ENCODE data around the gene TMEM270. TPM values are rescaled to one million over a fixed set of nuclear protein-coding genes. Genes with fewer than 3 reads are reported as not detected.

The TMEM270 gene
- total and polyA plus RNA-seq, 2 of the 8 experiments (the other 6 are each of a cell fraction or from before 2014, with no cell fraction given) = 0.26 TPM; not detected in 1

DNA sequence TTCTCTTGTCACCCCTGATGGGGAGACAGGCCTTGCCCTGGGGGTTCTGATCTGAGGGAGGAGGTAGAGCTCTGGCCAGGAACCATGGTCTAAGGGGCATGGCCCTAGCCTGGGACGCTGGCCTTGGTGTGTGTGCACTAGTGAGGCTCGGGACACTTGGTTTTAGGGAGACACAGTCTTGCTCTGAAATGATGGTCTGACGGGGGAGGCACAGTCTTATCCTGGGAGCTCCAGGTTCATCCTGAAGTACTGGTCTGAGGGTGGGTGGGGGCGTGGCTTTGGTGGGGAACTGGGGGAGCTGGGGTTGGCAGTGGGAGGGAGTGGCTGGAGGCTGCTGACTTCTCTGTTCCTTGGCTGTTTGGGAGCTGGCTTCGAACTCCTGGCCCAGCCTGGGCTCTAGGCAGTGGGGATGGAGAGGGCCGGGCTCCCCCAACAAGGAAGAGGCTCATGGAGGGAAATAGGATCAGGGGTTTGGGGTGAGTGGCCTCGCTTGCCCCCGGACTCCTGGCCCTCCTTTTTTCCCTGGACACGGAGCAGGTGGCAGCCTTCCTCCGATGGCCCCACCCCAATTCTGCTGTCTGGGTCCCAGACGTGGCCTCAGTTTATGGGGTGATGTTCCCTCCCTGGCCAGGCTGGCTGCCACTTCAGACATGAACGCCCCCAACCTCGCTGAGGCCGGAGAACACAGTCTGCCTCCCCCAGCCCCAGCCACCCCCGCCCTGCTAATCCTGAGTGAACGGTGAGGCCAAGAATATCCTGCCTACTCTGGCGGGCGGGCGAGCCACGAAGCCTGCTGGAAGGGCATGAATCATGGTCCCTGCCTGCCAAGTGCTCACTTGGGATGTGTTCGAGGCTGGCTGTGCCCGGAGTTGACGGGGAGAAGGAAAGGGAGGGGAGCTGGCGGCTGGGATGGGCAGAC, 43.5 kb downstream of the TMEM270 start:
- peaks cover 4 to 26% (median 7%) of the 10 kb centered on the region in 4 experiments for H3K4me1 ChIP-seq (replicated peaks in 1 of 4; ENCODE audit: control insufficient read depth in 3 of 4, insufficient read depth in 4 of 4, low read length in 3 of 4)
- H4K5ac ChIP-seq (ENCODE audit: insufficient read length, low read depth, low read length) = no peak overlapping the region
- H3K79me2 ChIP-seq (ENCODE audit: control insufficient read depth in 1 of 2, insufficient read depth in 2 of 2, low read length in 2 of 2) = no peaks in the 10 kb centered on the region
- no peak overlapping the region for H2BK15ac ChIP-seq (ENCODE audit: low read length)
- no peak overlapping the region for H3K56ac ChIP-seq (replicated peaks; ENCODE audit: insufficient read length, low read depth, low read length)
- peaks cover 2% of the 10 kb centered on the region; the same call in 1 of the 2 replicates for H3K23me2 ChIP-seq (ENCODE audit: low read depth, low read length)
- H3K36me3 ChIP-seq (ENCODE audit: control insufficient read depth in 2 of 4, insufficient read depth in 4 of 4, low read length in 3 of 4) = no peaks in the 10 kb centered on the region
- H4K91ac ChIP-seq (replicated peaks; ENCODE audit: insufficient read length, low read length) = no peak overlapping the region
- H3K18ac ChIP-seq (ENCODE audit: extremely low read depth, low read length) = no peak overlapping the region; the same call in 1 of the 2 replicates
- DNase-seq (ENCODE audit: low read depth in 1 of 2, low spot score in 2 of 2) (no peak), FAIRE-seq (no peak)
- no peak overlapping the region for H3K4me3 ChIP-seq (ENCODE audit: extremely low read depth in 1 of 4, insufficient read depth in 2 of 4, low read depth in 3 of 4, low read length in 4 of 4)
- H2BK12ac ChIP-seq (ENCODE audit: low read depth, low read length) = peak overlapping the region; percentile 60; the same call in 1 of the 2 replicates
- H3K23ac ChIP-seq (ENCODE audit: insufficient read length) = no peak overlapping the region
- H2AFZ ChIP-seq (ENCODE audit: low read length) = no peak overlapping the region
- no peak overlapping the region for H2BK5ac ChIP-seq (ENCODE audit: low read depth, low read length)
- CTCF ChIA-PET (ENCODE audit: partially characterized antibody) = interaction anchor here (0.5 to 1.6 kb wide), 3 partner anchors 10 to 154 kb away, joined by 3 to 6 read pairs (median 3); no protein-coding TSS in a partner anchor
- no peak overlapping the region for H3K4me2 ChIP-seq (ENCODE audit: insufficient read depth in 1 of 2, low read depth in 2 of 2, low read length in 2 of 2)
- no peak overlapping the region for H3K9ac ChIP-seq (replicated peaks in 1 of 4; ENCODE audit: extremely low read depth in 1 of 4, low read depth in 3 of 4, low read length in 3 of 4)
- no peak for TF ChIP-seq POLR2A (IDR thresholded peaks at IDR 0.05; ENCODE audit: control extremely low read depth in 1 of 2, low read depth in 2 of 2, low read length in 2 of 2)
- TF ChIP-seq SP1 (IDR thresholded peaks at IDR 0.05; ENCODE audit: low read depth, low read length) = no peak
- no peak for TF ChIP-seq USF2 (IDR thresholded peaks at IDR 0.05; ENCODE audit: low read length)
- TF ChIP-seq SUZ12 (IDR thresholded peaks at IDR 0.05; ENCODE audit: low read length) = no peak
- TF ChIP-seq CEBPB (IDR thresholded peaks at IDR 0.05; ENCODE audit: low read depth, low read length) = no peak
- no peak overlapping the region for H2AK5ac ChIP-seq (ENCODE audit: low read depth, low read length)
- no peak overlapping the region for H3K27ac ChIP-seq (ENCODE audit: low read depth, low read length)
- no peak overlapping the region for H2BK120ac ChIP-seq (replicated peaks; ENCODE audit: low read depth, low read length)
- H4K8ac ChIP-seq (ENCODE audit: extremely low read depth, insufficient read depth, low read length) = peak overlapping the region; percentile 35; the same call in 1 of the 2 replicates
- H3K14ac ChIP-seq (ENCODE audit: insufficient read length) = no peak overlapping the region
- POLR2A ChIA-PET (ENCODE audit: partially characterized antibody) = interaction anchor here (2.4 kb wide), 1 partner anchor 14 kb away, joined by 7 read pairs; no protein-coding TSS in a partner anchor
- H2BK20ac ChIP-seq (ENCODE audit: low read length) = no peak overlapping the region
- WGBS, 2 experiments (ENCODE audit: extremely low coverage in 1 of 2, insufficient coverage in 1 of 2, insufficient read length in 1 of 2, insufficient replicate concordance in 2 of 2, low coverage in 1 of 2, low lambda C conversion rate in 2 of 2, missing lambda C conversion rate in 1 of 2) = 85% methylated on average over 9 of the region's 24 CpGs; no CpG with 5 or more reads in 1 of the 2 experiments
- no peaks in the 10 kb centered on the region for H3K9me3 ChIP-seq (ENCODE audit: insufficient read depth in 2 of 2, low read depth in 1 of 2, low read length in 1 of 2)
- no peak overlapping the region for H3K4ac ChIP-seq (replicated peaks; ENCODE audit: insufficient read length, low read depth, low read length)
- H4K20me1 ChIP-seq (replicated peaks in 1 of 2; ENCODE audit: control insufficient read depth in 1 of 2, insufficient read depth in 2 of 2, low read length in 2 of 2) = no peaks in the 10 kb centered on the region
- H3K27me3 ChIP-seq (replicated peaks in 1 of 4; ENCODE audit: control insufficient read depth in 3 of 4, extremely low read depth in 1 of 4, insufficient read depth in 3 of 4, low read length in 3 of 4) = no peaks in the 10 kb centered on the region
- H3K79me1 ChIP-seq (ENCODE audit: low read depth, low read length) = no peaks in the 10 kb centered on the region
